Measurements from ENCODE around the gene POGZ.

Gene POGZ, protein sequence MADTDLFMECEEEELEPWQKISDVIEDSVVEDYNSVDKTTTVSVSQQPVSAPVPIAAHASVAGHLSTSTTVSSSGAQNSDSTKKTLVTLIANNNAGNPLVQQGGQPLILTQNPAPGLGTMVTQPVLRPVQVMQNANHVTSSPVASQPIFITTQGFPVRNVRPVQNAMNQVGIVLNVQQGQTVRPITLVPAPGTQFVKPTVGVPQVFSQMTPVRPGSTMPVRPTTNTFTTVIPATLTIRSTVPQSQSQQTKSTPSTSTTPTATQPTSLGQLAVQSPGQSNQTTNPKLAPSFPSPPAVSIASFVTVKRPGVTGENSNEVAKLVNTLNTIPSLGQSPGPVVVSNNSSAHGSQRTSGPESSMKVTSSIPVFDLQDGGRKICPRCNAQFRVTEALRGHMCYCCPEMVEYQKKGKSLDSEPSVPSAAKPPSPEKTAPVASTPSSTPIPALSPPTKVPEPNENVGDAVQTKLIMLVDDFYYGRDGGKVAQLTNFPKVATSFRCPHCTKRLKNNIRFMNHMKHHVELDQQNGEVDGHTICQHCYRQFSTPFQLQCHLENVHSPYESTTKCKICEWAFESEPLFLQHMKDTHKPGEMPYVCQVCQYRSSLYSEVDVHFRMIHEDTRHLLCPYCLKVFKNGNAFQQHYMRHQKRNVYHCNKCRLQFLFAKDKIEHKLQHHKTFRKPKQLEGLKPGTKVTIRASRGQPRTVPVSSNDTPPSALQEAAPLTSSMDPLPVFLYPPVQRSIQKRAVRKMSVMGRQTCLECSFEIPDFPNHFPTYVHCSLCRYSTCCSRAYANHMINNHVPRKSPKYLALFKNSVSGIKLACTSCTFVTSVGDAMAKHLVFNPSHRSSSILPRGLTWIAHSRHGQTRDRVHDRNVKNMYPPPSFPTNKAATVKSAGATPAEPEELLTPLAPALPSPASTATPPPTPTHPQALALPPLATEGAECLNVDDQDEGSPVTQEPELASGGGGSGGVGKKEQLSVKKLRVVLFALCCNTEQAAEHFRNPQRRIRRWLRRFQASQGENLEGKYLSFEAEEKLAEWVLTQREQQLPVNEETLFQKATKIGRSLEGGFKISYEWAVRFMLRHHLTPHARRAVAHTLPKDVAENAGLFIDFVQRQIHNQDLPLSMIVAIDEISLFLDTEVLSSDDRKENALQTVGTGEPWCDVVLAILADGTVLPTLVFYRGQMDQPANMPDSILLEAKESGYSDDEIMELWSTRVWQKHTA (N-terminal part only)

GRCh38 chr1:151459331-151460046 is at the start of gene POGZ:
Gene POGZ (minus strand): TSS chr1:151459494. CDS start chr1:151442204, 17,290 bp downstream.
- peak within 1 kb of the TSS; percentile 78 for H3K4me3 ChIP-seq (ENCODE audit: low read depth, low read length)
- no peaks in the 10 kb centered on the region; the same call in 1 of the 2 replicates for H3K36me3 ChIP-seq (ENCODE audit: control insufficient read depth, insufficient read depth, low read length)
- H3K27me3 ChIP-seq (ENCODE audit: control insufficient read depth, insufficient read depth, low read length): no peaks in the 10 kb centered on the region; the same call in 1 of the 2 replicates
- H3K9me3 ChIP-seq (ENCODE audit: control insufficient read depth, insufficient read depth, low read depth, low read length): no peaks in the 10 kb centered on the region
- H3K27ac ChIP-seq (ENCODE audit: low read depth, low read length): peak within 1 kb of the TSS; percentile 28; the same call in 1 of the 2 replicates
- H3K4me1 ChIP-seq (ENCODE audit: control insufficient read depth, insufficient read depth, low read length): peaks cover 12% of the 10 kb centered on the region
- peak within 1 kb of the TSS; percentile 86 for H3K9ac ChIP-seq (ENCODE audit: low read length)

GRCh38 chr1:151508833-151509232 is 49.5 kb upstream of the POGZ start:
- Histone ChIP-seq H3K4me3 (ENCODE audit: low read depth, low read length) (no peak overlapping the region), H3K9me3 (ENCODE audit: control insufficient read depth, insufficient read depth, low read depth, low read length) (no peaks in the 10 kb centered on the region), H3K36me3 (ENCODE audit: control insufficient read depth, insufficient read depth, low read length) (no peaks in the 10 kb centered on the region), H3K9ac (ENCODE audit: low read length) (no peak overlapping the region), H3K27ac (ENCODE audit: low read depth, low read length) (no peak overlapping the region), H3K4me1 (ENCODE audit: control insufficient read depth, insufficient read depth, low read length) (peaks cover 28% of the 10 kb centered on the region), H3K27me3 (ENCODE audit: control insufficient read depth, insufficient read depth, low read length) (no peaks in the 10 kb centered on the region)

DNA sequence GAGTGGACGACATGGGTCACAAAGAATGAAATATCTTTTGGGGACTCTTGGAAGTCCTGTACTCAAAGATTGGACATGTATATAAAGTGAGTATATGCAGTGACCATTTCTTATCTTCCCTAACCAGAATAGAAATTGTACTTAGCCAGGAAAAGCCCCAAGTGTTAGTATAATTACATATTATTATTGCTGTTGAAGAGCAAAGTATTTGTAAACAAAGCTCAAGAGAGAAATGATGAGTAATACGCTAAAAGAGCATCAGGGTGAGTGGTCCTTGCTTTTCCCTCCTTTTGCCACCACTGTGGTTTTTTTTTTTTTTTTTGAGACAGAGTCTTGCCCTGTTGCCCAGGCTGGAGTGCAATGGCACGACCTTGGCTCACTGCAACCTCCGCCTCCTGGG is 45.5 kb upstream of the POGZ start:
- Histone ChIP-seq H3K27me3 (ENCODE audit: control insufficient read depth, insufficient read depth, low read length) (no peaks in the 10 kb centered on the region), H3K36me3 (ENCODE audit: control insufficient read depth, insufficient read depth, low read length) (no peaks in the 10 kb centered on the region), H3K9me3 (ENCODE audit: control insufficient read depth, insufficient read depth, low read depth, low read length) (no peaks in the 10 kb centered on the region), H3K27ac (ENCODE audit: low read depth, low read length) (no peak overlapping the region), H3K9ac (ENCODE audit: low read length) (no peak overlapping the region), H3K4me3 (ENCODE audit: low read depth, low read length) (no peak overlapping the region), H3K4me1 (ENCODE audit: control insufficient read depth, insufficient read depth, low read length) (peaks cover 3% of the 10 kb centered on the region; the same call in 1 of the 2 replicates)

DNA sequence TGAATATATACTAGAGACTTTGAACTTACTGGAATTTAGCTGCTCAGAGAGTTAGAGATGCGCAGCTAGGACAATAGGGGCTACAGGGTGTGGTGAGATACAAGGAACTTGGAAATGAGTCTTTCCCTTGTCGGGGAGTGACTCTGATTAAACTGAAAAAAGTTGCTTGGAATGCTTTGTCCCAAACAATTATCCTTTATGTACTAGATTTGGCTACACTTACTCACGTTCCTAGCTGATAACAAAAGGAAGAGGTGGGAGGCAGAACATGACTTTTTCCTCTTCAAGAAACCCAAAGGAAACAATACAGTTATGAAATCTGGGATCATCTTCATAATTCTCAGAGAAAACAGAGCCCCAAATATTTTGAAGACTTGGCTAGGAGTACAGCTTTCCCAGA is 45.0 kb upstream of the POGZ start:
- Histone ChIP-seq H3K4me3 (ENCODE audit: low read depth, low read length) (no peak overlapping the region), H3K9ac (ENCODE audit: low read length) (no peak overlapping the region)

GRCh38 chr1:151502859-151503780 is 43.8 kb upstream of the POGZ start:
- no peaks in the 10 kb centered on the region for H3K27me3 ChIP-seq (ENCODE audit: control insufficient read depth, insufficient read depth, low read length)
- no peaks in the 10 kb centered on the region; the same call in 1 of the 2 replicates for H3K4me1 ChIP-seq (ENCODE audit: control insufficient read depth, insufficient read depth, low read length)
- no peaks in the 10 kb centered on the region for H3K36me3 ChIP-seq (ENCODE audit: control insufficient read depth, insufficient read depth, low read length)
- H3K27ac ChIP-seq (ENCODE audit: low read depth, low read length): no peak overlapping the region
- no peaks in the 10 kb centered on the region for H3K9me3 ChIP-seq (ENCODE audit: control insufficient read depth, insufficient read depth, low read depth, low read length)
- H3K9ac ChIP-seq (ENCODE audit: low read length): no peak overlapping the region
- no peak overlapping the region for H3K4me3 ChIP-seq (ENCODE audit: low read depth, low read length)

More for the DNA sequence above, 45.0 kb upstream of the POGZ start:
- no peaks in the 10 kb centered on the region for H3K36me3 ChIP-seq (ENCODE audit: control insufficient read depth, insufficient read depth, low read length)
- no peaks in the 10 kb centered on the region for H3K27me3 ChIP-seq (ENCODE audit: control insufficient read depth, insufficient read depth, low read length)
- H3K9me3 ChIP-seq (ENCODE audit: control insufficient read depth, insufficient read depth, low read depth, low read length): no peaks in the 10 kb centered on the region
- no peaks in the 10 kb centered on the region; the same call in 1 of the 2 replicates for H3K4me1 ChIP-seq (ENCODE audit: control insufficient read depth, insufficient read depth, low read length)
- no peak overlapping the region for H3K27ac ChIP-seq (ENCODE audit: low read depth, low read length)

DNA sequence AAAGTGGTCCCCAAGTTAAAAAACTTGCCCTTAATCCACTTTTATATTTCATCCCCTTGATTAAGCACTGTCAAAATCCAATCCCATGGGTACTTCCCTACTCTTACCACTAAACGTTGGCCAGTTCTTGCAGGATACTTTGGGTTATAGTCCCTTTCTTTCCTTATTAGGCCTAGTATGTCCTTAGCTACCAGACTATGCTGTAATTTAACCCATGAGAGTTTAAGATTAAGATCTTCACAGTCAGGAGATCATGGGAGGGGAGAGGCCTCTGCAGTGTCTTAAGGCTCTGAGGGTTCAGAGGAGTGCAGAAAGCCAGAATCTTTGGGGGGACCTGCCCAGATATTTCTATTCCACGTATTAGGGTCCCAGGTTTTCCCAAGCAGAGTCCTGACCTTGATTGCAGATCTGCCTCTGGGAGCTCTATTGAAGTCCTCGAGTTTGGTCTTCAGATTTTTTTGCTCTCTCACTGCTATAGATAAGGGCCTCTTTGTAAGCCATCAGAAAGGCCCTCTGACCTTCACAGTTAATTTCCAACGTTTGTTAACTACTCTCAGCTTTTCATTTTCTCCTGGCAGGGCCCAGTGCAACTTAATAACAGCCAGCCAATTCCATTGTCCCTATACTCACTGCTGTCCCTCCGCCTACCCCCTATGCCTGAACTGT is 42.9 kb upstream of the POGZ start:
- Histone ChIP-seq H3K36me3 (ENCODE audit: control insufficient read depth, insufficient read depth, low read length) (no peaks in the 10 kb centered on the region), H3K9ac (ENCODE audit: low read length) (no peak overlapping the region), H3K4me1 (ENCODE audit: control insufficient read depth, insufficient read depth, low read length) (no peaks in the 10 kb centered on the region; the same call in 1 of the 2 replicates), H3K27me3 (ENCODE audit: control insufficient read depth, insufficient read depth, low read length) (no peaks in the 10 kb centered on the region), H3K9me3 (ENCODE audit: control insufficient read depth, insufficient read depth, low read depth, low read length) (no peaks in the 10 kb centered on the region), H3K4me3 (ENCODE audit: low read depth, low read length) (no peak overlapping the region), H3K27ac (ENCODE audit: low read depth, low read length) (no peak overlapping the region)

- Histone ChIP-seq H3K36me3 (ENCODE audit: control insufficient read depth, insufficient read depth, low read length) (no peaks in the 10 kb centered on the region), H3K4me1 (ENCODE audit: control insufficient read depth, insufficient read depth, low read length) (no peaks in the 10 kb centered on the region; the same call in 1 of the 2 replicates)
These were observed 42.2 kb upstream of the POGZ start for GRCh38 chr1:151501474-151501873.

GRCh38 chr1:151499930-151500329 is 40.6 kb upstream of the POGZ start:
- H3K27ac ChIP-seq (ENCODE audit: low read depth, low read length): no peak overlapping the region
- no peaks in the 10 kb centered on the region for H3K9me3 ChIP-seq (ENCODE audit: control insufficient read depth, insufficient read depth, low read depth, low read length)
- H3K4me3 ChIP-seq (ENCODE audit: low read depth, low read length): no peak overlapping the region
- no peaks in the 10 kb centered on the region for H3K36me3 ChIP-seq (ENCODE audit: control insufficient read depth, insufficient read depth, low read length)
- no peak overlapping the region for H3K9ac ChIP-seq (ENCODE audit: low read length)
- H3K4me1 ChIP-seq (ENCODE audit: control insufficient read depth, insufficient read depth, low read length): no peaks in the 10 kb centered on the region; the same call in 1 of the 2 replicates
- no peaks in the 10 kb centered on the region for H3K27me3 ChIP-seq (ENCODE audit: control insufficient read depth, insufficient read depth, low read length)

More at GRCh38 chr1:151501474-151501873, 42.2 kb upstream of the POGZ start:
- H3K4me3 ChIP-seq (ENCODE audit: low read depth, low read length): no peak overlapping the region
- no peak overlapping the region for H3K9ac ChIP-seq (ENCODE audit: low read length)
- H3K9me3 ChIP-seq (ENCODE audit: control insufficient read depth, insufficient read depth, low read depth, low read length): no peaks in the 10 kb centered on the region
- no peak overlapping the region for H3K27ac ChIP-seq (ENCODE audit: low read depth, low read length)
- H3K27me3 ChIP-seq (ENCODE audit: control insufficient read depth, insufficient read depth, low read length): no peaks in the 10 kb centered on the region

- Histone ChIP-seq H3K27ac (ENCODE audit: low read depth, low read length) (no peak overlapping the region), H3K4me3 (ENCODE audit: low read depth, low read length) (no peak overlapping the region), H3K9me3 (ENCODE audit: control insufficient read depth, insufficient read depth, low read depth, low read length) (no peaks in the 10 kb centered on the region), H3K9ac (ENCODE audit: low read length) (no peak overlapping the region), H3K36me3 (ENCODE audit: control insufficient read depth, insufficient read depth, low read length) (no peaks in the 10 kb centered on the region), H3K27me3 (ENCODE audit: control insufficient read depth, insufficient read depth, low read length) (no peaks in the 10 kb centered on the region), H3K4me1 (ENCODE audit: control insufficient read depth, insufficient read depth, low read length) (no peaks in the 10 kb centered on the region; the same call in 1 of the 2 replicates)
These were observed 40.1 kb upstream of the POGZ start for GRCh38 chr1:151499365-151499764.

All from HUES6 (cell line).